GM12878 (cell line): Measurements from ENCODE around the gene ZNF576. TPM values are rescaled to one million over a fixed set of nuclear protein-coding genes. Genes with fewer than 3 reads are reported as not detected.

ENCODE experiments used
- BHLHE40 ChIP-seq, 2 experiments: fragments of 450-650 bp in 1 of 2; IDR thresholded peaks; 2 replicates each; pipeline ENCODE4 v1.6.1; 2011 to 2017; ENCODE audit warnings: low read depth in 2 of 2, borderline replicate concordance in 1 of 2, improper control_type of control experiment in 1 of 2, low read length in 1 of 2, mild to moderate bottlenecking in 1 of 2
- CBX3 ChIP-seq: fragments of 200-600 bp; sonication (generic); IDR thresholded peaks from 2 replicates; pipeline ENCODE4 v1.6.1; 2016; ENCODE audit warnings: low read depth, borderline replicate concordance
- CHD1 ChIP-seq: IDR thresholded peaks from 2 replicates; pipeline ENCODE4 v1.6.1; 2012; ENCODE audit warnings: low read depth, low read length, improper control_type of control experiment
- CHD2 ChIP-seq: IDR thresholded peaks from 2 replicates; pipeline ENCODE4 v1.6.1; 2011; ENCODE audit warnings: low read depth, low read length, improper control_type of control experiment, borderline replicate concordance
- EED ChIP-seq: sonication (generic); IDR thresholded peaks from 2 replicates; pipeline ENCODE4 v1.6.1; 2016; ENCODE audit warnings: antibody characterized with exemption, low read depth
- EP300 ChIP-seq, 2 experiments: fragments of 150-350 bp in 1 of 2; IDR thresholded peaks; 2 replicates each; pipeline ENCODE4 v1.6.1; 2011 to 2012; ENCODE audit warnings: low read depth in 2 of 2, low read length in 2 of 2, borderline replicate concordance in 1 of 2, improper control_type of control experiment in 1 of 2, inconsistent platforms in 1 of 2; ENCODE audit not compliant: control insufficient read depth in 1 of 2
- EZH2 ChIP-seq: IDR thresholded peaks from 2 replicates; pipeline ENCODE4 v1.6.1; 2012; ENCODE audit warnings: low read depth, mild to moderate bottlenecking, control low read depth, inconsistent platforms, low read length, borderline replicate concordance; ENCODE audit not compliant: control insufficient read depth
- MEF2B ChIP-seq: fragments of 450-650 bp; IDR thresholded peaks from 2 replicates; pipeline ENCODE4 v1.6.1; 2018; ENCODE audit warnings: mild to moderate bottlenecking, moderate library complexity; ENCODE audit not compliant: partially characterized antibody, poor library complexity, severe bottlenecking
- NFYA ChIP-seq: IDR thresholded peaks from 2 replicates; pipeline ENCODE4 v1.6.1; 2011; ENCODE audit warnings: low read depth, mild to moderate bottlenecking, low read length, improper control_type of control experiment, borderline replicate concordance
- NR2F1 ChIP-seq: fragments of 450-650 bp; conservative IDR thresholded peaks from 2 replicates; pipeline ENCODE4 v1.6.1; 2017; ENCODE audit warnings: mild to moderate bottlenecking
- RB1 ChIP-seq: fragments of 450-650 bp; formaldehyde crosslinking; IDR thresholded peaks from 2 replicates; pipeline ENCODE4 v1.6.1; 2017; ENCODE audit warnings: mild to moderate bottlenecking, borderline replicate concordance
- RBBP5 ChIP-seq: fragments of 200-600 bp; sonication (generic); conservative IDR thresholded peaks from 2 replicates; pipeline ENCODE4 v1.6.1; 2016
- SMC3 ChIP-seq: IDR thresholded peaks from 2 replicates; pipeline ENCODE4 v1.6.1; 2011; ENCODE audit warnings: low read length, improper control_type of control experiment, borderline replicate concordance
- SRF ChIP-seq, 2 experiments: IDR thresholded peaks; 2 replicates each; pipeline ENCODE4 v1.6.1; 2011; ENCODE audit warnings: low read depth in 2 of 2, low read length in 2 of 2, mild to moderate bottlenecking in 1 of 2, moderate library complexity in 1 of 2
- TAF1 ChIP-seq: IDR thresholded peaks from 2 replicates; pipeline ENCODE4 v1.6.1; 2011; ENCODE audit warnings: mild to moderate bottlenecking, low read depth, low read length, borderline replicate concordance
- polyA plus RNA-seq, 11 experiments: library from polyadenylated mRNA; depleted of rRNA in 4 of 11; unstranded in 6 of 11; stranded (reverse) in 5 of 11; fragments of >200 nt; fragmentation: Nextera tagmentation in 4 of 11; fragmentation: Illumina TruSeq in 1 of 11; extraction: Ambion mirVana in 4 of 11; extraction: Trizol in 1 of 11; gene quantifications; 1 replicate in 1 of 11; 2 replicates in 10 of 11; pipeline versions ENCODE4 v1.2.1 to v1.2.3, GENCODE V29; 2011 to 2016; ENCODE audit warnings: inconsistent platforms in 2 of 11, missing spikeins in 2 of 11, low read depth in 1 of 11
- total RNA-seq, 4 experiments: library from RNA; depleted of rRNA in 3 of 4; stranded (reverse); fragments of >200 nt in 3 of 4; fragmentation: Illumina TruSeq in 1 of 4; extraction: Trizol in 1 of 4; gene quantifications; 2 replicates each; pipeline versions ENCODE4 v1.2.1 to v1.2.3, GENCODE V29; 2013 to 2021
- TF ChIP-seq, protein P1 (sequence below): fragments of 450-650 bp; IDR thresholded peaks from 2 replicates; pipeline ENCODE4 v1.6.1; 2017; ENCODE audit warnings: mild to moderate bottlenecking
- TF ChIP-seq, protein P2 (sequence below), 3 experiments: IDR thresholded peaks in 2 of 3; conservative IDR thresholded peaks in 1 of 3; 2 replicates each; pipeline ENCODE4 v1.5.1; 2011; ENCODE audit warnings: low read depth in 3 of 3, low read length in 3 of 3, mild to moderate bottlenecking in 3 of 3, control low read depth in 2 of 3, moderate library complexity in 2 of 3, inconsistent platforms in 1 of 3, mixed read lengths in 1 of 3; ENCODE audit not compliant: control insufficient read depth in 2 of 3, insufficient read depth in 1 of 3; ENCODE audit errors: extremely low read depth in 1 of 3
- TF ChIP-seq, protein P3 (sequence below): fragments of 450-650 bp; IDR thresholded peaks from 2 replicates; pipeline ENCODE4 v1.6.1; 2017; ENCODE audit warnings: borderline replicate concordance
- TF ChIP-seq, protein P4 (sequence below): fragments of 450-650 bp; conservative IDR thresholded peaks from 2 replicates; pipeline ENCODE4 v1.6.1; 2017; ENCODE audit warnings: mild to moderate bottlenecking, moderate library complexity

Gene ZNF576
- total and polyA plus RNA-seq, 10 of the 15 experiments (the other 5 are each of a cell fraction or from before 2014, with no cell fraction given), result 7.4 to 29.8 (median 14.3) TPM

DNA sequence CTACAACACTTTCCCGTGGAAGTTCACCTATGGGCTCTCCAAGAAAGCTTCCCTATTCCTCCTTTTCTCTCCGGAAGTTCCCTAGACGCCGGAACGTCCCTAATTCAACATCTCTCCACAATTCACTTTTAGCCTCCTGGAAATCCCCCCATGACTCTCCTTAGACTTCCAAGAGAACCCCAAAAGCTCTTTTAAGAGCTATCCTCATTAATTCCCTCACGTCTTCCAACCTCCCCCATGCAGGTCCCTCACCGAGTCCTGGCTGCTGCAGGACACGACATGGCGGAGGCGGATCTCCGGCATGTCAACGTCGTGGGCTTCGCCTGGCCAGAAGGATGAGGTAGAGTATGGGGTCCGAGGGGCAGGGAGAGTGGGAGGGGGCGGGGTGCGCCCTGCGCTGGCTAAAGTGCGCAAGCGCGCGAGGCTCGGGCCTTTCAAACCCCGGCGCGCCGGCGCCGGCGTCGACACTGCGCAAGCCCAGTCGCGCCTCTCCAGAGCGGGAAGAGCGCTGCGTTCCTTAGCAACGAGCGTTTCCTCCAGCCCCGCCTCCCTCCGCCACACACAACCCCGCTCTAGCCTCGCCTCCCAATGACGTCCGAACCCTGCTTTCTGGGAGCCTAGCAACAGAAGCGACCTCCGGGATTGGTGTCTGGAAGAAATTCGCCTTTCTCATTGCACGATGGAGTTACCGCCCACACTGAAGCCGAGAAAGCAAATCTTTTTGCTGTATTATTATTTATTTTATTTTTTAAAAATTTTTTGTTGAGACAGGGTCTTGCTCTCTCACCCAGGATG is 21.0 kb upstream of the ZNF576 start, which contains the start of the genes PINLYP and XRCC1 (continued):
- TF ChIP-seq, protein P1, sequence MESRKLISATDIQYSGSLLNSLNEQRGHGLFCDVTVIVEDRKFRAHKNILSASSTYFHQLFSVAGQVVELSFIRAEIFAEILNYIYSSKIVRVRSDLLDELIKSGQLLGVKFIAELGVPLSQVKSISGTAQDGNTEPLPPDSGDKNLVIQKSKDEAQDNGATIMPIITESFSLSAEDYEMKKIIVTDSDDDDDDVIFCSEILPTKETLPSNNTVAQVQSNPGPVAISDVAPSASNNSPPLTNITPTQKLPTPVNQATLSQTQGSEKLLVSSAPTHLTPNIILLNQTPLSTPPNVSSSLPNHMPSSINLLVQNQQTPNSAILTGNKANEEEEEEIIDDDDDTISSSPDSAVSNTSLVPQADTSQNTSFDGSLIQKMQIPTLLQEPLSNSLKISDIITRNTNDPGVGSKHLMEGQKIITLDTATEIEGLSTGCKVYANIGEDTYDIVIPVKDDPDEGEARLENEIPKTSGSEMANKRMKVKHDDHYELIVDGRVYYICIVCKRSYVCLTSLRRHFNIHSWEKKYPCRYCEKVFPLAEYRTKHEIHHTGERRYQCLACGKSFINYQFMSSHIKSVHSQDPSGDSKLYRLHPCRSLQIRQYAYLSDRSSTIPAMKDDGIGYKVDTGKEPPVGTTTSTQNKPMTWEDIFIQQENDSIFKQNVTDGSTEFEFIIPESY, result no peak
- TF ChIP-seq CBX3 (no peak), MEF2B (no peak), SMC3 (no peak), RB1 (peak; percentile 82; the same call in 1 of the 2 replicates), EP300 (IDR thresholded peaks at IDR 0.05; ENCODE audit: borderline replicate concordance in 1 of 2, control insufficient read depth in 1 of 2, low read depth in 2 of 2, low read length in 2 of 2) (no peak), EZH2 (no peak), CHD1 (no peak), CHD2 (peak; percentile 52; the same call in 1 of the 2 replicates), NR2F1 (no peak), SRF (IDR thresholded peaks at IDR 0.05; ENCODE audit: low read depth in 2 of 2, low read length in 2 of 2) (0 out of 4 replicates have a peak, but pooled peaks of 1 of the 2 experiments have one; percentile 43), NFYA (no peak), EED (no peak), RBBP5 (no peak), TAF1 (0 out of 2 replicates have a peak, but pooled peaks have one; percentile 31), BHLHE40 (IDR thresholded peaks at IDR 0.05; ENCODE audit: borderline replicate concordance in 1 of 2, low read depth in 2 of 2, low read length in 1 of 2) (no peak)
- TF ChIP-seq, protein P2, sequence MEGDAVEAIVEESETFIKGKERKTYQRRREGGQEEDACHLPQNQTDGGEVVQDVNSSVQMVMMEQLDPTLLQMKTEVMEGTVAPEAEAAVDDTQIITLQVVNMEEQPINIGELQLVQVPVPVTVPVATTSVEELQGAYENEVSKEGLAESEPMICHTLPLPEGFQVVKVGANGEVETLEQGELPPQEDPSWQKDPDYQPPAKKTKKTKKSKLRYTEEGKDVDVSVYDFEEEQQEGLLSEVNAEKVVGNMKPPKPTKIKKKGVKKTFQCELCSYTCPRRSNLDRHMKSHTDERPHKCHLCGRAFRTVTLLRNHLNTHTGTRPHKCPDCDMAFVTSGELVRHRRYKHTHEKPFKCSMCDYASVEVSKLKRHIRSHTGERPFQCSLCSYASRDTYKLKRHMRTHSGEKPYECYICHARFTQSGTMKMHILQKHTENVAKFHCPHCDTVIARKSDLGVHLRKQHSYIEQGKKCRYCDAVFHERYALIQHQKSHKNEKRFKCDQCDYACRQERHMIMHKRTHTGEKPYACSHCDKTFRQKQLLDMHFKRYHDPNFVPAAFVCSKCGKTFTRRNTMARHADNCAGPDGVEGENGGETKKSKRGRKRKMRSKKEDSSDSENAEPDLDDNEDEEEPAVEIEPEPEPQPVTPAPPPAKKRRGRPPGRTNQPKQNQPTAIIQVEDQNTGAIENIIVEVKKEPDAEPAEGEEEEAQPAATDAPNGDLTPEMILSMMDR (IDR thresholded peaks at IDR 0.05 in 2 of 3, conservative IDR thresholded peaks at IDR 0.05 in 1 of 3; ENCODE audit: control insufficient read depth in 2 of 3, extremely low read depth in 1 of 3, insufficient read depth in 1 of 3, low read depth in 3 of 3, low read length in 3 of 3), result no peak
- TF ChIP-seq, protein P3, sequence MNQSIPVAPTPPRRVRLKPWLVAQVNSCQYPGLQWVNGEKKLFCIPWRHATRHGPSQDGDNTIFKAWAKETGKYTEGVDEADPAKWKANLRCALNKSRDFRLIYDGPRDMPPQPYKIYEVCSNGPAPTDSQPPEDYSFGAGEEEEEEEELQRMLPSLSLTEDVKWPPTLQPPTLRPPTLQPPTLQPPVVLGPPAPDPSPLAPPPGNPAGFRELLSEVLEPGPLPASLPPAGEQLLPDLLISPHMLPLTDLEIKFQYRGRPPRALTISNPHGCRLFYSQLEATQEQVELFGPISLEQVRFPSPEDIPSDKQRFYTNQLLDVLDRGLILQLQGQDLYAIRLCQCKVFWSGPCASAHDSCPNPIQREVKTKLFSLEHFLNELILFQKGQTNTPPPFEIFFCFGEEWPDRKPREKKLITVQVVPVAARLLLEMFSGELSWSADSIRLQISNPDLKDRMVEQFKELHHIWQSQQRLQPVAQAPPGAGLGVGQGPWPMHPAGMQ, result no peak
- TF ChIP-seq, protein P4, sequence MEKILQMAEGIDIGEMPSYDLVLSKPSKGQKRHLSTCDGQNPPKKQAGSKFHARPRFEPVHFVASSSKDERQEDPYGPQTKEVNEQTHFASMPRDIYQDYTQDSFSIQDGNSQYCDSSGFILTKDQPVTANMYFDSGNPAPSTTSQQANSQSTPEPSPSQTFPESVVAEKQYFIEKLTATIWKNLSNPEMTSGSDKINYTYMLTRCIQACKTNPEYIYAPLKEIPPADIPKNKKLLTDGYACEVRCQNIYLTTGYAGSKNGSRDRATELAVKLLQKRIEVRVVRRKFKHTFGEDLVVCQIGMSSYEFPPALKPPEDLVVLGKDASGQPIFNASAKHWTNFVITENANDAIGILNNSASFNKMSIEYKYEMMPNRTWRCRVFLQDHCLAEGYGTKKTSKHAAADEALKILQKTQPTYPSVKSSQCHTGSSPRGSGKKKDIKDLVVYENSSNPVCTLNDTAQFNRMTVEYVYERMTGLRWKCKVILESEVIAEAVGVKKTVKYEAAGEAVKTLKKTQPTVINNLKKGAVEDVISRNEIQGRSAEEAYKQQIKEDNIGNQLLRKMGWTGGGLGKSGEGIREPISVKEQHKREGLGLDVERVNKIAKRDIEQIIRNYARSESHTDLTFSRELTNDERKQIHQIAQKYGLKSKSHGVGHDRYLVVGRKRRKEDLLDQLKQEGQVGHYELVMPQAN, result peak; percentile 83
